Nephron (organoid): ENCODE data around the gene FAM50A.

Experiments used
- H3K27ac Mint-ChIP-seq, 3 experiments: 2 replicates each; pipeline ENCODE4 v1.8.0; 2020; ENCODE audit warnings: mixed read lengths in 3 of 3, mild to moderate bottlenecking in 2 of 3, moderate library complexity in 1 of 3
- H3K27me3 Mint-ChIP-seq: 2 replicates; pipeline ENCODE4 v1.8.0; 2021; ENCODE audit warnings: low read depth, mild to moderate bottlenecking, moderate library complexity, mixed read lengths
- H3K36me3 Mint-ChIP-seq: 2 replicates; pipeline ENCODE4 v1.8.0; 2020; ENCODE audit warnings: low read depth, mixed read lengths
- H3K4me1 Mint-ChIP-seq: 2 replicates; pipeline ENCODE4 v1.8.0; 2020; ENCODE audit warnings: mixed read lengths
- H3K4me3 Mint-ChIP-seq, 3 experiments: 2 replicates each; pipeline ENCODE4 v1.8.0; 2020; ENCODE audit warnings: mild to moderate bottlenecking in 3 of 3, mixed read lengths in 3 of 3, moderate library complexity in 2 of 3
- H3K9me3 Mint-ChIP-seq: 2 replicates; pipeline ENCODE4 v1.8.0; 2020; ENCODE audit warnings: mixed read lengths
- TF ChIP-seq, protein P1 (sequence below), 3 experiments: fragments of 200-600 bp; sonication (generic); IDR thresholded peaks; one replicate each; pipeline ENCODE4 v1.5.0; 2021; ENCODE audit warnings: antibody characterized with exemption in 3 of 3; ENCODE audit not compliant: unreplicated experiment in 3 of 3

Gene FAM50A

GRCh38 chrX:154470914-154471568, 27.1 kb downstream of the FAM50A start:
- no peaks in the 10 kb centered on the region for H3K27me3 Mint-ChIP-seq
- no peak overlapping the region for H3K27ac Mint-ChIP-seq
- H3K36me3 Mint-ChIP-seq, result peaks cover 28% of the 10 kb centered on the region
- peaks cover 9% of the 10 kb centered on the region for H3K9me3 Mint-ChIP-seq
- no peak overlapping the region for H3K4me3 Mint-ChIP-seq
- H3K4me1 Mint-ChIP-seq, result peaks cover 4% of the 10 kb centered on the region
- TF ChIP-seq, protein P1, sequence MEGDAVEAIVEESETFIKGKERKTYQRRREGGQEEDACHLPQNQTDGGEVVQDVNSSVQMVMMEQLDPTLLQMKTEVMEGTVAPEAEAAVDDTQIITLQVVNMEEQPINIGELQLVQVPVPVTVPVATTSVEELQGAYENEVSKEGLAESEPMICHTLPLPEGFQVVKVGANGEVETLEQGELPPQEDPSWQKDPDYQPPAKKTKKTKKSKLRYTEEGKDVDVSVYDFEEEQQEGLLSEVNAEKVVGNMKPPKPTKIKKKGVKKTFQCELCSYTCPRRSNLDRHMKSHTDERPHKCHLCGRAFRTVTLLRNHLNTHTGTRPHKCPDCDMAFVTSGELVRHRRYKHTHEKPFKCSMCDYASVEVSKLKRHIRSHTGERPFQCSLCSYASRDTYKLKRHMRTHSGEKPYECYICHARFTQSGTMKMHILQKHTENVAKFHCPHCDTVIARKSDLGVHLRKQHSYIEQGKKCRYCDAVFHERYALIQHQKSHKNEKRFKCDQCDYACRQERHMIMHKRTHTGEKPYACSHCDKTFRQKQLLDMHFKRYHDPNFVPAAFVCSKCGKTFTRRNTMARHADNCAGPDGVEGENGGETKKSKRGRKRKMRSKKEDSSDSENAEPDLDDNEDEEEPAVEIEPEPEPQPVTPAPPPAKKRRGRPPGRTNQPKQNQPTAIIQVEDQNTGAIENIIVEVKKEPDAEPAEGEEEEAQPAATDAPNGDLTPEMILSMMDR (IDR thresholded peaks at IDR 0.05; ENCODE audit: unreplicated experiment in 3 of 3), result no peak

DNA sequence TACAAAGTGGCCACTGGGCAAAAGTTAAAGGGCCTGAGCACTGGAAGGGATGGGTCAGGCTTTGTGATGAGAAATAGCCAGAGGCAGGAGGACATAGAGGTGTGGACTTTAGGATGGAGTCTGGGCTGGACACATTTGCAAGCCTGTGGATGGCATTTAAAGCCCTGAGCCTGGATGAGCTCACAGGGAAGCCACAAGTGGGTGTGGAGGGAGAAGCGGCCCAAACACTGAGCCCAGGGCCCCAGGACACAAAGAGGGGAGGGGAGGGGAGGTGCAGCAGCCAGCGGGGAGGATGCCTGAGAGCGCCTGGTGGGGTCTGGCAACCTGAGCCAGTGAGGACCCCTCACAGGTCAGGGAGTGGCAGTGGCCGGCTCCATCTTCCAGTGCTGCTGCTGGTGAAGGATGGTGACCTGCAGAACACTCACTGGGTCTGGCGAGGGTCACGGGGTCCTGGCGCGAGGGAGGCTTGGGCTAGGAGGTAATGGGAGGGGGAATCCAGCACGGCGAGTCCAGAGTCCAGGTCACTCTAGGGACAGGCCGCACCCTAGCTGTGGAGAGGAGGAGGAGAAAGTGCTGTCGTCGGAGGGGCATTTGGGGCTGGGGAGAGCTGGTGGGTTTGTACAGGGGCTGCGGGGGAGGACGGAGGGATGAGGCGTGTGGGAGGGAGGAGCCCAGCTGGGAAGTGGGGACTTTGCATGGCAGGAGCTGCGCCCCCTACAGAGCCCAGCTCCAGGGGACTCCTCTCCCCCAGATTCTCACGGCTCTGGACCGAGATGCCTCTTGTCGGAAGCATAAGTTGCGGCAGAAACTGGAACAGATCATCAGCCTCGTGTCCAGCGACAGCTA, 28.1 kb downstream of the FAM50A start:
- H3K4me1 Mint-ChIP-seq, result peaks cover 4% of the 10 kb centered on the region
- H3K4me3 Mint-ChIP-seq, result no peak overlapping the region
- no peak overlapping the region for H3K27ac Mint-ChIP-seq
- H3K36me3 Mint-ChIP-seq, result peaks cover 28% of the 10 kb centered on the region
- TF ChIP-seq, protein P1 (IDR thresholded peaks at IDR 0.05; ENCODE audit: unreplicated experiment in 3 of 3), result no peak
- H3K27me3 Mint-ChIP-seq, result no peaks in the 10 kb centered on the region
- peaks cover 9% of the 10 kb centered on the region for H3K9me3 Mint-ChIP-seq

GRCh38 chrX:154472685-154473632, 29.0 kb downstream of the FAM50A start:
- Mint-ChIP-seq H3K4me1 (peaks cover 4% of the 10 kb centered on the region), H3K9me3 (peaks cover 9% of the 10 kb centered on the region), H3K4me3 (no peak overlapping the region), H3K27me3 (no peaks in the 10 kb centered on the region), H3K36me3 (peaks cover 28% of the 10 kb centered on the region), H3K27ac (no peak overlapping the region)
- TF ChIP-seq, protein P1 (IDR thresholded peaks at IDR 0.05; ENCODE audit: unreplicated experiment in 3 of 3), result no peak

GRCh38 chrX:154473683-154474082, 29.7 kb downstream of the FAM50A start:
- no peak overlapping the region for H3K4me3 Mint-ChIP-seq
- H3K36me3 Mint-ChIP-seq, result peaks cover 28% of the 10 kb centered on the region
- peaks cover 9% of the 10 kb centered on the region for H3K9me3 Mint-ChIP-seq
- TF ChIP-seq, protein P1 (IDR thresholded peaks at IDR 0.05; ENCODE audit: unreplicated experiment in 3 of 3), result no peak
- H3K27me3 Mint-ChIP-seq, result no peaks in the 10 kb centered on the region
- peaks cover 4% of the 10 kb centered on the region for H3K4me1 Mint-ChIP-seq
- no peak overlapping the region for H3K27ac Mint-ChIP-seq

- Mint-ChIP-seq H3K9me3 (peaks cover 16% of the 10 kb centered on the region), H3K27me3 (no peaks in the 10 kb centered on the region), H3K27ac (no peak overlapping the region), H3K36me3 (peaks cover 18% of the 10 kb centered on the region), H3K4me3 (peak overlapping the region; percentile 11 to 70 (median 57)), H3K4me1 (peaks cover 4% of the 10 kb centered on the region)
- TF ChIP-seq, protein P1 (IDR thresholded peaks at IDR 0.05; ENCODE audit: unreplicated experiment in 3 of 3), result no peak
These were observed 32.9 kb downstream of the FAM50A start for GRCh38 chrX:154476821-154477220.
